Right lobe of liver (tissue), 4 donors: ENCODE measurements around the gene SLC25A26.

Experiments
- POLR2A ChIP-seq: fragments of 450-650 bp; IDR thresholded peaks from one replicate; pipeline ENCODE4 v1.6.1; 2017; ENCODE audit warnings: antibody characterized with exemption, mild to moderate bottlenecking
- TF ChIP-seq, protein P1 (sequence below), 4 donors: fragments of 200-600 bp in 3 of 4; fragments of 450-650 bp in 1 of 4; IDR thresholded peaks; one replicate each; pipeline versions ENCODE4 v1.5.1 to v1.8.0; 2016 to 2022; ENCODE audit warnings: antibody characterized with exemption in 4 of 4, mild to moderate bottlenecking in 2 of 4
- donor health status: DM: no; HTN: no; CAD: no.
- donor health status: DM: no; HTN: no; CAD: no.
- donor health status: DM: no; HTN: yes; CAD: no.

DNA sequence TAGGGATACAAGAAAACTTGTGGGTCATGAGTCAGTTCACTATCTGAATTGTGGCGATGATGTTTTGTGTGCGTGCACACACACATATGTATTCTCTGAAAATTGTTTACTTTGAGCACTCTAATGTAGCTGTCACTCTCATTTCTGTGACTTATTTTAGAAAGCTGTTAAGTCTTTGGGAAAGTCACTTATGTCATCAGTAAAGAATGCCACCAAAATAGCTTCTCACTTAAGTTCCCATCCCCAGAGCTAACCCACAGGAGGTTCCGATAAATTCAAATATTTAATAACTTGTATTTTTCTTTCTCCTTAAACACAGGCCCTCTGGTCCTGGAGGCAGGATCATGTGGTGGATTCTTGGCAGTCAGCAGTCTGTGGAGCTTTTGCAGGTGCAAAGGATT is 141.7 kb downstream of the SLC25A26 start:
- TF ChIP-seq, protein P1, sequence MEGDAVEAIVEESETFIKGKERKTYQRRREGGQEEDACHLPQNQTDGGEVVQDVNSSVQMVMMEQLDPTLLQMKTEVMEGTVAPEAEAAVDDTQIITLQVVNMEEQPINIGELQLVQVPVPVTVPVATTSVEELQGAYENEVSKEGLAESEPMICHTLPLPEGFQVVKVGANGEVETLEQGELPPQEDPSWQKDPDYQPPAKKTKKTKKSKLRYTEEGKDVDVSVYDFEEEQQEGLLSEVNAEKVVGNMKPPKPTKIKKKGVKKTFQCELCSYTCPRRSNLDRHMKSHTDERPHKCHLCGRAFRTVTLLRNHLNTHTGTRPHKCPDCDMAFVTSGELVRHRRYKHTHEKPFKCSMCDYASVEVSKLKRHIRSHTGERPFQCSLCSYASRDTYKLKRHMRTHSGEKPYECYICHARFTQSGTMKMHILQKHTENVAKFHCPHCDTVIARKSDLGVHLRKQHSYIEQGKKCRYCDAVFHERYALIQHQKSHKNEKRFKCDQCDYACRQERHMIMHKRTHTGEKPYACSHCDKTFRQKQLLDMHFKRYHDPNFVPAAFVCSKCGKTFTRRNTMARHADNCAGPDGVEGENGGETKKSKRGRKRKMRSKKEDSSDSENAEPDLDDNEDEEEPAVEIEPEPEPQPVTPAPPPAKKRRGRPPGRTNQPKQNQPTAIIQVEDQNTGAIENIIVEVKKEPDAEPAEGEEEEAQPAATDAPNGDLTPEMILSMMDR (IDR thresholded peaks at IDR 0.05): no peak
- no peak for TF ChIP-seq POLR2A
